HTERT RPE-1 (cell line): ENCODE data around the gene PIK3C3.
"Not testable (repeated sequence)": the region's sequence is repeated elsewhere in the genome, so short reads cannot be mapped to it uniquely, and the experiment has no call there.

Experiments
- in situ Hi-C: fragments of 300-500 bp; cut with MboI; formaldehyde crosslinking; loops from 4 replicates; pipeline ENCODE4 v1.14.3; 2020; ENCODE audit warnings: low sequenced_read_pairs

The PIK3C3 gene

DNA sequence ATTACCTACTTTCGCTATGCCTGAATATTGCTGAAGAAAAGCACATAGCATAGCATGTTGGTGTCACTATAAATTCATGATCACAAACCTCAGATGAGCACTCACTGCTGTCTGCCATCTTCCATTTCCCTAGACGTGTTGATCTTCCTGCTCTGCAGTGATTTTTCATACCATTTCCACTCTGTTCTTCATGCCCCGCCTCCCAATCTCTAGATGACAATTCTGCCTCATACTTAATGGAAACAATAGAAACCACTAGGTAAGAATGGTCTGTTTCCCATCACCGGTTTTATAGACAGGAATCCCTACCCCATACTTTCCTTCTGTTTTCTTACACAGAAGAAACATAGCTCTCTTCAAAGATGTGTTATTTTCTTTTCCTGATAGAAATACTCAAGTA is 63.8 kb downstream of the PIK3C3 start:
- in situ Hi-C loops, result no loop called here

- in situ Hi-C loops, result no loop called here
Measured at GRCh38 chr18:42024131-42024530, 69.1 kb downstream of the PIK3C3 start.

DNA sequence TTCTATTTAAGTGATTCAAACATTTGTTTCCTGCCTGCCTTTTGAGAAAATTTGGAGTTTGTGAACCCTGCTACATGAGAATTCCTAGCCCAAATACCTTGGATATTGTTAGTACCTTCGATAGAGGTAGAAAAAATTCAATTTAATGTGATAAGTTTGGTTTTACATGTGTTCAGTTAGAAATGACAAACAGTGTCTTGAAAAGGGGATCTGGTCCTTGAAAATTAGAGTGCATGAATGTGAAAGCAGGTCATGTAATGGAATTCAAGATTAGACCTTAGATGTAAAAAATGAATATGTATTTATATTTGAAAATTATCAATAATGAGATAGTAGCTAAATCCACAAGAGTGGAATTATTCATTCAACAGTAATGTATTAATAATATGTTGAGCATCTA is 70.5 kb downstream of the PIK3C3 start:
- in situ Hi-C loops, result no loop called here

DNA sequence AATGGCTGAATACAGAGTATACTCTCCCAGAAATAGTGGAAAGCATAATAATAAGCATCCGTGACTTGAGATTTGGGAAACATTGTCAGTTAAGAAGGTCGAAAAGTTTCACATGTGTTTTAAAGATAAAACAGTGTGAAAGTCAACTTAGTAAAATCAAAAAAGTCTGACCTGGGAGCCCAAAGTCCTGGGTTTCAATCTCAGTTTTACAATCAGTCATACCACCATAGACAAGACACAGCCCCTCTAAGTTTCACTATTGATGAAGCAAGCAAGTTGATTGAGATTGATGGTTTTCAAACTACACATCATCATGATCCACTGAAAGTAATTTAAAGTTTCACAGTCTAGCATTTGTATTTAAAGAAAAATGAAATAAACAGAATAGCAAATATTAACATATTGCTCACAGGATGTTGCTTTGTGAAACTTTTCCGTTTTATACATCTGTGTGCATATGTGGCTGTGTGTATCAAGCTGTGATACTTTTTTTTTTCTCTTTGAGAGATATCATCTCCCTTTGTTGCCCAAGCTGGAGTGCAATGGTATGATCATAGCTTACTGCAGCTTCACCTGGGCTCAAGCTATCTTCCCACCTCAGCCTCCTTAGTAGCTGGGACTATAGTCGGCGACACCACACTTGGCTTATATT is 71.1 kb downstream of the PIK3C3 start:
- in situ Hi-C loops, result no loop called here

GRCh38 chr18:42028247-42028832 is 73.3 kb downstream of the PIK3C3 start:
- in situ Hi-C loops, result no loop called here

- in situ Hi-C loops, result no loop called here
Measured at GRCh38 chr18:42029092-42029491, 74.1 kb downstream of the PIK3C3 start.

DNA sequence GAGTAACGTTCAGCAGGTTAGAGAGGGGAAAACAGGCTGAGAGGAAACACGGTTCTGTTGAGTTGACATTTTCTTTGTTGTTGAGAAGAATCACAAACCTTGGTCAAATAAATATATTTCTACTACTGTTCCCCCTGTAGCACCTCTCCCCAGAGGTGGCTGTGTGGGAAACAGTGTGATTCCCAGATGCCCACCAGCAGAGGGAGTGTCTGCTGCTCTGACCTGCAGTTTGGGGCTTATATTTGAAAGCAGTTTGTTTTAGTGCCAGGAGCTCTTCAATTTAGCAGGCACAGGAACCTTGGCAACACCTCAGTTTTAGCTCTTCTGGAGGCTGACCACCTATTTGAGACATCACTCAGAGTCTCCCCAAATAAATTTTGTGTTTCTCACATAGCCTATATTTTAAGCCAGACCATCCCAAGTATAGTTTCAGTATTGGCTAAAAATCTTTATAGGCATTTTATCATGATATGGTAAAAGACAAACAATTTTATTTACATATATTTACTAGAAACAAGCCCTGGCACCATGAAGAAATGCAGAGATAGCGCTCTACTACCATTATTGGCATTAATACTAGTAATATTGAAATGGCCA is 75.7 kb downstream of the PIK3C3 start:
- in situ Hi-C loops, result no loop called here

DNA sequence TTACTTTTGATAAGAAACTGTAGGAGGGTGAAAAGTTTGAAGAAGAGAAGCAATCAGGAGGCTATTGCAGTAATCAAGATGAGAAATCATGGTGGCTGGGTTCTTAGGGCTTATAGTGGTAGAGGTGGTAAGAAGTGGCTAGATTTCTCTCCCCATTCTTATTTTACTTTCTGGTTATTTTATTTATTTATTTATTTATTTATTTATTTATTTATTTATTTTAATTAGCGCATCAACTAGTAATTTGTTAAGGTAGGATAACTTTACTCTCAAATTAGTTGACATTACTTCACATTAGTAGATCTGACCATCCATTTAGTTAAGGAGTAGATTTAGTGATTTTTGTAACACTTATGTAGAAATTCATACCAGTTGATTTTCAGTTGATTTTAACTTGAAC is 77.4 kb downstream of the PIK3C3 start:
- in situ Hi-C loops, result no loop called here

DNA sequence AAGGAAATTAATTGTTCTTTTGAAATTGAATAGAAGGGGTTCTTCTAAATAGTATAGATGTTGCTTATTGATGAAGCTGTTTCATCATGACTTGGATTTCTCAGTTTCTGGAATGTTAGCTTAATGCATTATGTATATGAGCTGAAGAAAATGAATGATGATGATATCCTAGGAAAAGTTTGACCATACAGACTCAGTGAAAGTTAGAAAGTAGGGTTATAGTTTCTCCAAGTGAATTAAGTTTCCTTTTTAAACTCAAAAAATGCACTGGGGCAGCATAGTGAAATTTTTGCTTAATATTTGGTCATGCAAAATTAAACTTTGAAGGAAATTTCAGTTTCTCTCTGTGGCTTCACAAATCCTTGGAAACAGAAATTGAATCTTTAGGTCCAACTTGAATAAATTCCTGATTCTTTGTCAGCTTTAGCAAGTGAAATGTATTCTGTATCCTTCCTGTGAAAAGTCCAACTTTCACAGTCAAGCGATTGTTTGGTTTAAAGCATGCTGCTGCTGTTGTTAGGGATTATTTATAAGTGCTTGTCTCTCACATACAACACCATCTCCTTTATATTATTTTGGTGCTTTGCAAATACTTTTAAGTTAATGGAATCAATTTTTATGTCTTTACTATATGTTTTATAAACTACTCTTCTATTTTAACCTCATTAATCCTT is 78.2 kb downstream of the PIK3C3 start:
- in situ Hi-C loops, result no loop called here

- in situ Hi-C loops, result no loop called here
Measured at GRCh38 chr18:42038936-42039335, 83.9 kb downstream of the PIK3C3 start.

GRCh38 chr18:42039396-42039795 is 84.4 kb downstream of the PIK3C3 start:
- in situ Hi-C loops, result no loop called here

- in situ Hi-C loops, result no loop called here
Measured at GRCh38 chr18:42041793-42042192, 86.8 kb downstream of the PIK3C3 start.

GRCh38 chr18:42045346-42045745 is 90.3 kb downstream of the PIK3C3 start:
- in situ Hi-C loops, result no loop called here

DNA sequence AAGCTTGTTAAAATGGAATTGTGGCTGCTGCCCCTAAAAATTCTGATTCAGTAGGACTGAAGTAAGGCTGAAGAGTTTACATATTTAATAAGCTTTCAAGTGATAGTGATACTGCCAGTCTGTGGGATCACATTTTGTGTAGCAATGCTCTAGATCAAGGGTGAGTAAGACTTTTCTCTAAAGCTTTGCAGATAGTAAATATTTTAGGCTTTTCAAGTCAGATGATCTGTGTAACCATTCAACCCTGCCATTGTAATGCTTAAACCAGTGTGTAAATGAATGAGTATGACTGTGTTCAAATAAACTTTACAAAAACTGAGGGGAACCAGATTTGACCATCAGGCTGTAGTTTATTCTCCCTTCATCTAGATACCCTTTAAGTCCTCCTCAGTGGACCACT is 92.7 kb downstream of the PIK3C3 start:
- in situ Hi-C loops, result no loop called here

GRCh38 chr18:42048158-42048557 is 93.1 kb downstream of the PIK3C3 start:
- in situ Hi-C loops, result no loop called here

DNA sequence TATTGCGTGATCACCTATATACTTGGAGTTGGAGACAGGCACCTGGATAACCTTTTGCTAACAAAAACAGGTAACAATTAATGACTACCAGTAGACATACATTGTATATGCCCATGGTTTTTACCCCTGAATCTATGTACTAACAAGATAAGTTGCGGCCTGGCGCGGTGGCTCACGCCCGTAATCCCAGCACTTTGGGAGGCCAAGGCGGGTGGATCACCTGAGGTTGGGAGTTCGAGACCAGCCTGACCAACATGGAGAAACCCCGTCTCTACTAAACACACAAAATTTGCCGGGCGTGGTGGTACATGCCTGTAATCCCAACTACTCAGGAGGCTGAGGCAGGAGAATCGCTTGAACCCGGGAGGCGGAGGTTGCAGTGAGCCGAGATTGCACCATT is 94.5 kb downstream of the PIK3C3 start:
- in situ Hi-C loops, result not testable (repeated sequence)

DNA sequence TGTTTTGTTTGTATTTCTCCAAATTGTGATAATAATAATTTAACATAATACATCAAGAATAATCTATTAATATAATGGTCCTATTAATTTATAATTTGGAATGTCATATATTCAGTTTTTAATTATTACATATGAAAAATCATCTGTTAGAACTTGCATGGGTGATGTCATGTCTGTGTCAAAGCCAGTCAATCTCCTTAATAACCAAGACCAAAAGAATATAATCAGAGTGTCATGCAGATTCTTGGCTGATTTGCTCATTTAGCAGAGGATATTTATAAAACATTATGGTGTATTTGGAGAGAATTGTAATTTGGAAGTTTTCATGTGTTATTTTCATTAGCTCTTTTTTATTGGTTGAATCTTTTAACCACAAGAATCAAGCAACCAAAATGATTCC is 96.4 kb downstream of the PIK3C3 start:
- in situ Hi-C loops, result no loop called here

DNA sequence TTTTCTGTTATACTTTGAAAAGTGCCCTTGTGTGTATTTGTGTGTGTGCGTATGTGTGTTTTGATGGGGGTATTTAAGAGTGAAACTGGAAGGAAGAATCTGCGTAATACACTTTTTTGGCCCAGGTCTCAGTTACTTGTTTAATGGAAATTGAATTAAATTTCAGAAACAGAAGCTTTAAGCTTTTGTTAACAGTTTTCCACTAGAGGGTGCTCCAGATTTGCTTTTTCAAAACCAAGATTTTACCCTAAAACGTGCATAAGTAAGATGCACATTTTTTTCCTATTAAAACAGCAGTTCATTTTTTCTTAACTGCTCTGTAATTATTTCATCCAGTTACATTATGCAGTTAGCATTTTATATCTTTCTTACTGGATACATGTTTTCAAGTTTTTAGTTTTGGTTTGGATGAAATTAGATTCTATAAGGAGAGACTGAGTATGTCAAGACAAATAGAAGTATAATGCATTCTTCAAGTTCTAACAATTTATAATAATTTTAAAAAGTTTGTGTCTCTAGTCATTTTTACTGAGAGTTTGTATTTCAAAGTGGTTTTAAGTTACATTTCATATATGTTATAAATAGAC is 97.2 kb downstream of the PIK3C3 start:
- in situ Hi-C loops, result no loop called here

GRCh38 chr18:42053188-42053781 is 98.3 kb downstream of the PIK3C3 start:
- in situ Hi-C loops, result no loop called here

GRCh38 chr18:42064109-42064508 is 109.1 kb downstream of the PIK3C3 start:
- in situ Hi-C loops, result no loop called here

DNA sequence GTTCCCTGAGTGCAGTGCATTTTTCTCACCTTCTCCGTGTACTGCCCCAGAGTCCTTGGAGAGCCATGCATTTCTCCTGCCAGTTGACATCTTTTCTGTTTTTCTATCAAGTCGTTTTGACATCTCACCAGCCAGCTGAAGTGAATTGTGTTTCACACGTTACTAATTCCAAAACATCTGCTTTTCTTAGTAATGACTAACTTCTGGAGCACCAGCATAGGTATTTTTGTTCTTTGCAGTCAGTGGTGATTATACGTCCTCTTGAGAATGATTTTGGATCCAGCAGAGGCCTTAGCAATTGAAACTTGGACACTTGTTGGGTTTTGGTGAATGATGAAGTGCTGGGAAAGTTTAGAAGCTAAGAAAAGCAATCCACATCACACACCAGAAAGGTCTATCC is 112.5 kb downstream of the PIK3C3 start:
- in situ Hi-C loops, result no loop called here
